ENCODE measurements around the gene TERB1.
"Not testable (repeated sequence)": the region's sequence is repeated elsewhere in the genome, so short reads cannot be mapped to it uniquely, and the experiment has no call there.

The TERB1 gene

GRCh38 chr16:66830422-66831404 is 29.3 kb upstream of the TERB1 start, which contains the start of gene NAE1:
Gene NAE1 (minus strand): TSS chr16:66830976. CDS start chr16:66830899, 77 bp downstream.
- in situ Hi-C loops (cut with HindIII; ENCODE audit: low sequenced_read_pairs), result no loop called here

GRCh38 chr16:66824006-66824405 is 22.6 kb upstream of the TERB1 start:
- in situ Hi-C loops (cut with HindIII; ENCODE audit: low sequenced_read_pairs), result no loop called here

- in situ Hi-C loops (cut with HindIII; ENCODE audit: low sequenced_read_pairs), result no loop called here
Observed at GRCh38 chr16:66814734-66815133, 13.3 kb upstream of the TERB1 start.

GRCh38 chr16:66811043-66811442 is 9.7 kb upstream of the TERB1 start:
- in situ Hi-C loops (cut with HindIII; ENCODE audit: low sequenced_read_pairs), result no loop called here

GRCh38 chr16:66810391-66810790 is 9.0 kb upstream of the TERB1 start:
- in situ Hi-C loops (cut with HindIII; ENCODE audit: low sequenced_read_pairs), result no loop called here

GRCh38 chr16:66809765-66810164 is 8.4 kb upstream of the TERB1 start:
- in situ Hi-C loops (cut with HindIII; ENCODE audit: low sequenced_read_pairs), result no loop called here

- in situ Hi-C loops (cut with HindIII; ENCODE audit: low sequenced_read_pairs), result no loop called here
Observed at GRCh38 chr16:66802159-66802558, 775 bp upstream of the TERB1 start.

- in situ Hi-C loops (cut with HindIII; ENCODE audit: low sequenced_read_pairs), result no loop called here
Observed at GRCh38 chr16:66800856-66801255, 528 bp downstream of the TERB1 start.

GRCh38 chr16:66798161-66798560 is 3.2 kb downstream of the TERB1 start:
- in situ Hi-C loops (cut with HindIII; ENCODE audit: low sequenced_read_pairs), result no loop called here

GRCh38 chr16:66793984-66794383 is 7.4 kb downstream of the TERB1 start:
- in situ Hi-C loops (cut with HindIII; ENCODE audit: low sequenced_read_pairs), result not testable (repeated sequence)

- in situ Hi-C loops (cut with HindIII; ENCODE audit: low sequenced_read_pairs), result no loop called here
Observed at GRCh38 chr16:66790130-66790733, 11.2 kb downstream of the TERB1 start.

- in situ Hi-C loops (cut with HindIII; ENCODE audit: low sequenced_read_pairs), result no loop called here
Observed at GRCh38 chr16:66787427-66787826, 14.0 kb downstream of the TERB1 start.

GRCh38 chr16:66786551-66786950 is 14.8 kb downstream of the TERB1 start:
- in situ Hi-C loops (cut with HindIII; ENCODE audit: low sequenced_read_pairs), result no loop called here

GRCh38 chr16:66776457-66776856 is 24.9 kb downstream of the TERB1 start:
- in situ Hi-C loops (cut with HindIII; ENCODE audit: low sequenced_read_pairs), result no loop called here

- in situ Hi-C loops (cut with HindIII; ENCODE audit: low sequenced_read_pairs), result no loop called here
Observed at GRCh38 chr16:66774981-66775380, 26.4 kb downstream of the TERB1 start.

GRCh38 chr16:66758086-66758485 is 43.3 kb downstream of the TERB1 start:
- in situ Hi-C loops (cut with HindIII; ENCODE audit: low sequenced_read_pairs), result no loop called here

- in situ Hi-C loops (cut with HindIII; ENCODE audit: low sequenced_read_pairs), result loop anchor here (5.0 kb wide), 1 partner anchor 72 kb away; no protein-coding TSS in a partner anchor
Observed at GRCh38 chr16:66754819-66755218, 46.6 kb downstream of the TERB1 start.

GRCh38 chr16:66754211-66754610 is 47.2 kb downstream of the TERB1 start:
- in situ Hi-C loops (cut with HindIII; ENCODE audit: low sequenced_read_pairs), result loop anchor here (5.0 kb wide), 1 partner anchor 73 kb away; no protein-coding TSS in a partner anchor

- in situ Hi-C loops (cut with HindIII; ENCODE audit: low sequenced_read_pairs), result loop anchor here (5.0 kb wide), 1 partner anchor 74 kb away; no protein-coding TSS in a partner anchor
Observed at GRCh38 chr16:66752958-66753357, 48.4 kb downstream of the TERB1 start.

- in situ Hi-C loops (cut with HindIII; ENCODE audit: low sequenced_read_pairs), result loop anchor here (5.0 kb wide), 1 partner anchor 75 kb away; no protein-coding TSS in a partner anchor
Observed at GRCh38 chr16:66752379-66752778, 49.0 kb downstream of the TERB1 start.

GRCh38 chr16:66751992-66752322 is 49.4 kb downstream of the TERB1 start:
- in situ Hi-C loops (cut with HindIII; ENCODE audit: low sequenced_read_pairs), result loop anchor here (5.0 kb wide), 1 partner anchor 75 kb away; no protein-coding TSS in a partner anchor
